ENCODE measurements around the gene LPP. TPM values are rescaled to one million over a fixed set of nuclear protein-coding genes. Genes with fewer than 3 reads are reported as not detected.

LPP gene
- total RNA-seq, 3 donors from 2014 or later, result 262 to 816 (median 325) TPM

DNA sequence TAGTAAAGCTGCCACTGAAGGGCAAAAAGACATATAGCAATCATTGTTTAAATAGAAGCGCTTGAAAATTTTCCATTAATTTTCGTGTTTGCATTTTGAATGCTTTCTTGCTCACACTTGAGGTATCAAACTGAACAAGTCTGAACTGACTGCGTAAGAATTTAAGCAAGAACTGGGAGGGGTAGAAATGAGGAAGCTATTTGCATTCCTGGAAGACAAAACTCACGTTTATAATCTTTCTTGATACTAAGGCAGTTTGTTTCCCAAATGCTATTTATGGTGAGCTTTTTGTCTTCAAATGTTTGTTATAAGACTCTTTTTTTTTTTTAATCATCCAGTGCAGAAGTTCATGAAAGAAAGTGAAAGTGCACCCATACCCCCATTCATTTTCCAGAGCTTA lies 518.0 kb downstream of the LPP start:
- ATAC-seq (no peak), DNase-seq (no peak)
- no peaks in the 10 kb centered on the region for H3K9me3 ChIP-seq
- TF ChIP-seq CTCF (IDR thresholded peaks at IDR 0.05), result no peak
- H3K36me3 ChIP-seq (ENCODE audit: low read depth), result no peaks in the 10 kb centered on the region
- no peaks in the 10 kb centered on the region for H3K4me1 ChIP-seq (ENCODE audit: low read depth)
- intact Hi-C loops (cut with DNase I, micrococcal nuclease), result no loop called here
- no peak overlapping the region for H3K4me3 ChIP-seq

GRCh38 chr3:188672840-188673239 lies 518.9 kb downstream of the LPP start:
- H3K9me3 ChIP-seq, result no peaks in the 10 kb centered on the region
- intact Hi-C loops (cut with DNase I, micrococcal nuclease), result no loop called here
- DNase-seq (no peak), ATAC-seq (no peak)
- H3K36me3 ChIP-seq (ENCODE audit: low read depth), result no peaks in the 10 kb centered on the region
- no peak for TF ChIP-seq CTCF (IDR thresholded peaks at IDR 0.05)
- H3K4me3 ChIP-seq, result no peak overlapping the region
- H3K4me1 ChIP-seq (ENCODE audit: low read depth), result no peaks in the 10 kb centered on the region

GRCh38 chr3:188673646-188674186 lies 519.8 kb downstream of the LPP start:
- TF ChIP-seq CTCF (IDR thresholded peaks at IDR 0.05), result no peak
- DNase-seq (no peak), ATAC-seq (no peak)
- Histone ChIP-seq H3K36me3 (ENCODE audit: low read depth) (no peaks in the 10 kb centered on the region), H3K4me3 (no peak overlapping the region), H3K4me1 (ENCODE audit: low read depth) (no peaks in the 10 kb centered on the region), H3K9me3 (no peaks in the 10 kb centered on the region)
- intact Hi-C loops (cut with DNase I, micrococcal nuclease), result no loop called here

DNA sequence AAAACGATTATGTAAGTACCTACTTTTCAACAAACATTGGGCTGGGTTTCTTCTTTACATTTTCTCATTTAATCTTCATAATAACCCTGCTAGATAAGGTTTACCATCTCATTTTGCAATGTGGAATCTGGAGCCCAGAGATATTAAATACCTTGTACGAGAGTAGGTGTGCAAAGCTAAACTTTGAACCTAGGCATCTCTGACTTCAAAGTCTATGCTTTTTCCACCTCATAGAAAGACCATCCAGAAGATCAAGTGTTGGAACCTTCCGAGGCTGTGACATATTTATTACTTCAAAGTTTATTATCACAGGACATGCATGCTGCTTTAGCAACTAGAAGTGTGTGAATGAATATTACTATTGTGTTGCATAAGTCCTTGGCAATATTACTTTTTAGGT lies 520.6 kb downstream of the LPP start:
- no peaks in the 10 kb centered on the region for H3K36me3 ChIP-seq (ENCODE audit: low read depth)
- H3K9me3 ChIP-seq, result no peaks in the 10 kb centered on the region
- DNase-seq (no peak), ATAC-seq (no peak)
- H3K4me1 ChIP-seq (ENCODE audit: low read depth), result no peaks in the 10 kb centered on the region
- no peak for TF ChIP-seq CTCF (IDR thresholded peaks at IDR 0.05)
- no peak overlapping the region for H3K4me3 ChIP-seq
- intact Hi-C loops (cut with DNase I, micrococcal nuclease), result no loop called here

- TF ChIP-seq CTCF (IDR thresholded peaks at IDR 0.05), result no peak
- DNase-seq, result no peak
Measured at GRCh38 chr3:188677344-188677743, 523.4 kb downstream of the LPP start.

GRCh38 chr3:188680189-188680588 lies 526.2 kb downstream of the LPP start:
- DNase-seq, result no peak
- TF ChIP-seq CTCF (IDR thresholded peaks at IDR 0.05), result no peak
- intact Hi-C loops (cut with DNase I, micrococcal nuclease), result no loop called here
- Histone ChIP-seq H3K9me3 (no peaks in the 10 kb centered on the region), H3K4me1 (ENCODE audit: low read depth) (no peaks in the 10 kb centered on the region), H3K36me3 (ENCODE audit: low read depth) (no peaks in the 10 kb centered on the region), H3K4me3 (no peak overlapping the region)
- no peak for ATAC-seq

More at GRCh38 chr3:188677344-188677743, 523.4 kb downstream of the LPP start:
- intact Hi-C loops (cut with DNase I, micrococcal nuclease), result no loop called here
- H3K36me3 ChIP-seq (ENCODE audit: low read depth), result no peaks in the 10 kb centered on the region
- H3K9me3 ChIP-seq, result no peaks in the 10 kb centered on the region
- no peak for ATAC-seq
- no peaks in the 10 kb centered on the region for H3K4me1 ChIP-seq (ENCODE audit: low read depth)
- no peak overlapping the region for H3K4me3 ChIP-seq
